GM10266 (cell line): ENCODE results near the gene SRRD.

Experiments used
- DNase-seq: peaks from one replicate; pipeline ENCODE4 v3.0.0; 2012; ENCODE audit errors: extremely low spot score
- TF ChIP-seq, protein P1 (sequence below): IDR thresholded peaks from 2 replicates; pipeline ENCODE4 v1.5.1; 2012; ENCODE audit warnings: mild to moderate bottlenecking, low read depth; ENCODE audit not compliant: control insufficient read depth, insufficient read depth; ENCODE audit errors: missing control alignments

The SRRD gene

DNA sequence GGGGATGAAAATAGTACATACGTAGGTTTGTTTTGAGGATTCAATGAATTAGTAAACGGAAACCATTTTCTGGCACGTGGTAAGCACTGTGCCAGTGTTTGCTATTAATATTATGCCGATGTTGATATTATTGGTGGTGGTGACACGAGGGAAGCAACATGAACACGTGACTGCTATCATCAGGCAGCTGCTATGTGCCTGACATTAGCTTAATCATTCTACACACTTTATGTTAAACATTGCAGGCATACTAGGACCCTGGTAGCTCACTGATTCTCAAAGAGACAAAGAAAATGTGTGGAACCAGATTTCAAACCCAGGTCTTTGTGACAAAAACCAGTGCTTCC, 656 bp downstream of the SRRD start:
- no peak for DNase-seq
- TF ChIP-seq, protein P1, sequence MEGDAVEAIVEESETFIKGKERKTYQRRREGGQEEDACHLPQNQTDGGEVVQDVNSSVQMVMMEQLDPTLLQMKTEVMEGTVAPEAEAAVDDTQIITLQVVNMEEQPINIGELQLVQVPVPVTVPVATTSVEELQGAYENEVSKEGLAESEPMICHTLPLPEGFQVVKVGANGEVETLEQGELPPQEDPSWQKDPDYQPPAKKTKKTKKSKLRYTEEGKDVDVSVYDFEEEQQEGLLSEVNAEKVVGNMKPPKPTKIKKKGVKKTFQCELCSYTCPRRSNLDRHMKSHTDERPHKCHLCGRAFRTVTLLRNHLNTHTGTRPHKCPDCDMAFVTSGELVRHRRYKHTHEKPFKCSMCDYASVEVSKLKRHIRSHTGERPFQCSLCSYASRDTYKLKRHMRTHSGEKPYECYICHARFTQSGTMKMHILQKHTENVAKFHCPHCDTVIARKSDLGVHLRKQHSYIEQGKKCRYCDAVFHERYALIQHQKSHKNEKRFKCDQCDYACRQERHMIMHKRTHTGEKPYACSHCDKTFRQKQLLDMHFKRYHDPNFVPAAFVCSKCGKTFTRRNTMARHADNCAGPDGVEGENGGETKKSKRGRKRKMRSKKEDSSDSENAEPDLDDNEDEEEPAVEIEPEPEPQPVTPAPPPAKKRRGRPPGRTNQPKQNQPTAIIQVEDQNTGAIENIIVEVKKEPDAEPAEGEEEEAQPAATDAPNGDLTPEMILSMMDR, result no peak

DNA sequence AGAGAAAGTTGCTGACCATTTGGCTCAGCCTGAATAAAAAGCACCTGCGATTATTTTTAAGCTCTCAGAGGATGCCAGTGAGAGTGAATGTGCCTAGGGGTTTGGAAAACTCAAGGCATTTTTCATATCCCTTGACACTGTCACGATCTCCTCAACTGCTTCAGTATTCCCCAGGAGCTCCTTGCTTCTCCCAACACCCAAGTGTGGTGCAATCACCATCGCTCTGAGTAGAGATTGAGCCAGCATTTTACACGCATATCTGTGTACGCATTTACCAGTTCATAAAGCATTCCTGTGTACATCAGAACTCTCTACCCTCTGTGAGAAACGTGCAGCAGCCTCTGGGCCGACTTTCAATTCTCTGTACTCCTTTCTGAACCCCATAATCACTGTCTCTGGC, 1.3 kb downstream of the SRRD start:
- TF ChIP-seq, protein P1, result no peak
- no peak for DNase-seq

DNA sequence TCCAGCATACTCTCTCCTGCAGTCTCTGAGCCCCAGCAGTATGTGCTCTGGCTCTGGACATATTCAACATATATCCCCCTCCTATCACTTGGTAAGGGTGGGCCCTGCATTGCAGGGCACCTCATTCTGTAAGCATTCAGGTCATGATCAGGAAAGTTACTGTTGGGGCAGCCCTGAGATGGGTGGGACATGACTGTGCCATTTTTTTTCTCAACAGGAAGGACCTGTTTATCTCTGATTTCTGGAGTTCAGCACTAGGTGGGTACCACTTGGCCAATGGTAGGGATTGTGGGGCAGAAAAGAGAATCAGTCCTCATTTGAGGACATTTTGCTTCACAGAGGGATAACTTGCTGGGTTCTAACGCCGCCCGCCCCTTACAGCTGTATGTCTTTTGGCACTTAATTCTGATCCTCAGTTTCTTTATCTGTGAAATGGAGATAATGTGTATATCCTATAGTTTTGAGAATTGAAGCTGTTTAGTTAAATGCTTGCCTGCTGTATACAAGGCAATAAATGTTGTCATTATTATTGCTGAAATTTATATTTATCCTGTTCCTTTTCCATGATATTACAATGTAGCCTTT, 2.2 kb downstream of the SRRD start:
- no peak for DNase-seq

DNA sequence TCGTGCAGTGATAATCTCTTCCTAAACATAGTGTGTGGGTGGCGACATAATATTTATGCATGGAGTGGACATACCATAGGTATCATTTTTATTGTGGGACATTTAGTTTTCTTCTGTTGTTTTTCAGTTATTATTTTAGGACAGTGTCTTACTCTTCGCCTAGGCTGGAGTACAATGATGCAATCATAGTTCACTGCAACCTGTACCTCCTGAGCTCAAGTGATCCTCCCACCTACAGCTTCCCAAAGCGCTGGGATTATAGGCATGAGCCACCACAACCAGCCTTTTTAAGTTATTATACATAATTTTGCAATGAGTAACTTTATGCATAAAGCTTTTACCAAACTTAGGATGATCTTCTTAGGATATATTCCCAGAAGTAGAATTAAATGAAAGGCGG, 2.7 kb downstream of the SRRD start:
- no peak for DNase-seq
- TF ChIP-seq, protein P1, result no peak

More for the DNA sequence above, 2.2 kb downstream of the SRRD start:
- TF ChIP-seq, protein P1, result no peak

DNA sequence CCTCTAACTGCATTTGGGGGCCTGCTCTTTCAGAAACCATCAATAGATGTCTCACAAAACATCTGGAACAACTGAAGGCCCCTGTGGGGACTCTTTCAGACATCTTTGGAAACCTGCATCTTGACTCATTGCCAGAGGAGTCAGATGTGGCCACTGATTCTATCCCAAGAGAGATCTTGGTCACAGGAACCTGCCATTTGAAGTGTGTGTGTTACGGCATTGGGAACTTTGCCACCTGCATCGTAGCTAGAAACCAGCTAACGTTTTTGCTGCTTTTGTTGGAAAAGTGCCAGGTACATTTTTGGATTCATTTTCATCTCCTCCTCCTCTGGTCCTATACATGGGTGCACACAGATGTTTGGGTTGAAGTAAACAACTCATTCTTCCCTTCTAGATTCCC, 4.3 kb downstream of the SRRD start:
- TF ChIP-seq, protein P1, result no peak

DNA sequence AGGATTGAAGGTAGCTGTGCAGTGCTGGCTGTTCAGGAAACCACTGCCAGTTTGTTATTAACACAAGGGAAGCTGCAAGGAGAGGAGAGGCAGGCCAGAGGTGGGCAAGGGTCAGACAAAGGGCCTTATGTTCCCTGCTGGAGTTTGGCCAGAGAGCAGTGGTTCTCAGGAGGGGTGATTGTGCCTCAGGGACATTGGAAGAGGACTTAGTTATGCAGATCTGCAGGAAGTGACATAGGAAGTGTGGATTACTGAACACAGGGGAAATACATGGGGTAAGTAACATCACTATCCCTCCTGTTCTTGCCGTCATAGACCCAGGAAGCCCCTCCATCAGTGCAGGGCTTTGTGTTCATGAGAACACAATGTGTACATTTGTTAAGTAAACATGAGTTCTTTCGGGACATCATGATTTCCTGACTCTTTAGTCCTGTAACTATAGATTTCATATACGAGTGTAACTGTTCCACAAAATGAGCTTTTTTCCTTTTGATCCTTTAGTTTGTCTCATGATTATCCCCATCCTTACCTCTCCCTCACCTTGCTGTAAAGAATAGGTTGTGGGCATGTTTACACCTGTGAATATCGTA, 5.9 kb downstream of the SRRD start:
- DNase-seq, result no peak
- TF ChIP-seq, protein P1, result no peak

More for the DNA sequence above, 4.3 kb downstream of the SRRD start:
- DNase-seq, result no peak

DNA sequence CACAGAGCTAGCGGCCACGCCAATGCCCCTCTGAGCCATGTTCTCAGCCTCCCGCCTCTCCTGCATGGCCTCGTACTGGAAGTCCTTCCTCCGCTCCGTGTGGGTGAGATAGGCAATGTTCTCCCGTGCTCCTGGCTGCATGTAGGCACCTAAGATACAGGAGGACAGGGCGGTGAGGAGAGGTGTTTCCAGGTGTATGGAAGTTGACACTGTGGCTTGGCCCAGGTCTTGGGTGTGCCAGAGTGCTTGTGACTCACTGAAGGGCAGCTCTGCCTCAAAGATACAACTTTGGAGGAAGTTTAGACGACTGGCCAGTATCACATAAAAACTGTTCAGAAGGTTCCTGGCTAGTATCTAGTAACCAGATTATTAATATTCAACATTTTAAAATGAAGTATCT, 8.5 kb downstream of the SRRD start:
- DNase-seq, result no peak
- TF ChIP-seq, protein P1, result no peak
